HG02763 (cell line): Measurements from ENCODE around the gene INSL4.

Source experiments
- ATAC-seq: cut with Tn5 transposase; IDR thresholded peaks from one replicate; pipeline ENCODE4 v1.9.1; 2021; ENCODE audit warnings: mild to moderate bottlenecking, moderate library complexity; ENCODE audit not compliant: unreplicated experiment

INSL4 gene

DNA sequence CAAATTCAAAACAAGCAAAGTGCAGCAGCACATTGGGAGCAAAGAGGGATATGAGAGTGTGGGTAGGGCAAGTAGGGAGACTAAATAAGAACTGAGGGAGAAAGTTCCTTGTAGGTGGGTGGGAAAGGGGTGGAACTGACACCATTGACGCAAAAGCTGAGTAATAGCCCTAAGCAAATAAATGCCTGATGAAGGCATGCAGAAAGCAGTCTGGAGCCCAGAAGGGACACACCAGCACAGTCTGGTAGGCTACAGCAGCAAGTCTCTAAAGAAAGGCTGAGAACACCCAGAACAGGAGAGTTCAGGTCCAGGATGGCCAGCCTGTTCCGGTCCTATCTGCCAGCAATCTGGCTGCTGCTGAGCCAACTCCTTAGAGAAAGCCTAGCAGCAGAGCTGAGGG lies at the start of gene INSL4:
TSS of gene INSL4 (plus strand) at position 208 of the 400 bp plus-strand sequence. CDS start at position 313, 105 bp downstream.
- no peak for ATAC-seq

DNA sequence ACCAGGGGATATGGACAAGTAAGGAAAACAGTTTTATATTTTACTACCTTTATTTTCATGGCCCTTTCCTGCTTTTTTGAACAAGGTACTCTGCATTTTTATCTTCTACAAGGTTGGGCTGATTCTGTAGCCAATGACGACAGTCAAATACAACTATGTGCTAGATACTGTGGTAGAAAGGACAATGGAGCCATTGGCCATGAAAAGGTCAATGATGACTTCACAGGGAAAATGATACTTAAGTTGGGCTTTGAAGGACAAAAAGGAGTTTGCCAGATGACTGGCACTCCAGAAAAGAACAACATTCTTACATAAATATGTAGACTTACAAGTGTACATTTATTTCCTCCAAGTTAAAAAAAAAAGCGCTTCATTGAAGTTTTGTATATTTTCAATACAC lies 46.4 kb upstream of the INSL4 start:
- ATAC-seq = no peak

DNA sequence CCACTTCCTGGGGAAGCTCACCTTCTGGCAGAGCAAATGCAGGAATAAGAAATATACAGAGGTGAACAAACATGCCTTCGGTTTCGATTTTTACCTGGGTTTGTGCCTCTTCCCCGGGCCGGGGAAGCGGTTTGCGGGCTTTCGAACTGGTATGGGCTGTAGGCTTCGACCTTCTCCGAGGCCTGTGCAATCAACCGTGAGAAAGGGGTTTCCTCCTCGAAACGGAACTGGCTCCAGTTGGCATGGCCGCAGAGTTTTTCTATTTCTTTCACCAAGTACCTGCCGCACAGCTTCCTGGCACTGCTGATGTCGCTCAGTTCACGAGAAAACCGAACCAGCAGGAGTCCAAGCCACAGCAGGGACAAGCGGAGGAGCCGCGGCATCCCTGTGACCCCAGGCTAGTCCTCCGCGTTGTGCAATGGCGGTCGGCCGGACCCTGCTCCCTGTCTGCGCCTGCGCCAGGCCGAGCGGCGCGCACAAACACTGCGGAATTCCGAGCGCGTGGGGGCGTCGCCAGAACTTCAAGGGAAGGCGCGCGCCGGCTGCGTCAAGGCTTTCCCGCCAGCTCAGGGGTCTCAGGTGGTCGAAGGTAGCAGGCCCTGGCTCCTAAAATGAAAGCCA lies 45.9 kb upstream of the INSL4 start, which contains the start of gene INSL6:
TSS of gene INSL6 (minus strand) at position 420 of the 621 bp plus-strand sequence. CDS start at position 383, 37 bp downstream.
- ATAC-seq = no peak

DNA sequence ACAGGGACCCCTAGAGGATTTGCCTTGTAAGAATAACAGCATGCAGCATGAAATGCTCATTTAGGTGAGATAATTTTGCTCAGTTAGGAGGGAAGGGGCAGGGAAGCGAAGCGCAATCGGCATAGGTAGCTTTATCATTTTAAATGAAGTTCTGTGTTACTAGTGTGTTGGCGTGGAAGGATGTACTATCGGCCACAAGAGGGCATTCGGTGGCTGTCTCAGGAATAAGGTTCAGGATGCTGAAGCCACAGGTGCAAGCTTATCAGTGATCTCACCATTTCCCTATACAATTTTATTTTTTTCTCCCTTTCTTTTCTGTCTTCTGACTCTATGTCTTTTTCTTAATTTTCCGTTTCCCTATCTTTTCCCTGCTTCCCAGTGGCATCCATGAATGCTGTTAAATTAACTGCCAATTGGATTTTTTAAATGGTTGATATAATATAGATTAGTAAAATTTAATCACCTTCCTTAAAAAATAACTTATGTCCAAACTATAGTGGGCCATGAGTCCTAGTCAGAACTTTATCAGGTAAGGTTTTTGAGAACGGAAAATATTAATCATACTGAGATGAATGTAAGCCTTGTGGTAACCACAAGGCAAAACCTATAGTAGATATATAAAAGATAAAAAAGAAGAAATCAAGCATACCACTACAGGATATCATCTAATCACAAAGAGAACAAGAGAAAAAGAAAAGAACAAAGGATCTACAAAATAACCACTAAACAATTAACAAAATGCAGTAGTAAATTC lies 44.6 kb upstream of the INSL4 start:
- no peak for ATAC-seq

DNA sequence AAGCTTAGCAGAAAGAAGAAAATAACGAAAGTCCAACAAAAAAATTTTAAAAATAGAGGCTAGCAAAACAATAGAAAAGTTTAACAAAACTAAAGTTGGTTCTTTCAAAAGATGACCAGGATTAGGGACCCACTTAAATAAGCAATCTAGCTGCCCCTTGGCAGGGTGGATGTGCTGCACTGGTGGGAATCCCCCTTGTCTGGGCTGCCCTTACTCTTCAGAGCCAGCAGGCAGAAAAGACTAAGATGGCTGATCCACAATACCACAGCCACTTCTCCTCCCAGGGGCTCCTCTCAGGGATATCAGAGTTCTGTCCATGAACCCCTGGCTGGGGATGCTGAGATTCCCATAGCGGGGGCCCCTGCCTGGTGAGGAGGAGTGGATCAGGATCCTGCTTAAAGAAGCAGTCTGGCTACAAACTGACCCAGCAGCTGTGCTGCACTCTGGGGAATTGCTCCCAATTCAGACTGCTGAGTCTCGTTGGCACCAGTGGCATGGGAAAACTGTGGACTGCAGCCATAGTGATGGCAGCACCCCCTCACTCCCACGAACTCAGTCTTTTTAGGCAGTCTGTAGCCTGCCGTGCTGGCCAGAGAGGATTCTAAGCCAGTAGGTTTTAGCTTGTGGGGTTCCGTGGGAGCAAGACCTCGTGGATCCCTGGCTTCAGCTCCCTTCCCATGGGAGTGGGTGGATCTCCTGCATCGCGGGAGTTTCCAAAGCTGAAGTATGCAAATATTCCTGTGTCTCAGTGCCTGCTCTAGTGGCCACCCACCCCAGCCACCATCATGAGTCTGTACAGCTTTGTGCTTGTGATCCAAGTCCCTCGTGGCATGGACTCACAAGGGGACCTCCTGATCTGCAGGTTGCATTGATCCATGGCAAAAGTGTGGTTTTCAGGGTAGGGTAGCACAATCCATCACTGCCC lies 42.9 kb upstream of the INSL4 start:
- ATAC-seq = no peak

DNA sequence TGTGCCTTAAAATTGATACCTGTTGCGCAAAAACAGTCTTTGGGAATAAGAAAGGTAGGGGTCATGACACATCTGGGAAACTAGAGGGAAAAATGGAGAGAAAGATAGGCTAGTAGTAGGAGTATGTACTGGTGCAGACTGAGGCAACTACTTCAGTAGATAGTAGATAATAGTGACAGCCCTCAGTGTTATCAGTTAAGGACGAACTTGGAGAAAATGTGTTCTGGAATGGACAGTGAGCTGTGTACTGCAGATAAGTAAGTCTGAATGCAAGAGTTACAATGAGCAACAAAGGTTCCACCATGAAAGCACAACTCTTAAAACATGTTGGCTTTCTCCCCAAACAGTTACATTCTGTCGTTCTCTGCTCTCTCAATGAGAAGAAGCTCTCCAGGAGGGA lies 39.2 kb upstream of the INSL4 start:
- no peak for ATAC-seq

DNA sequence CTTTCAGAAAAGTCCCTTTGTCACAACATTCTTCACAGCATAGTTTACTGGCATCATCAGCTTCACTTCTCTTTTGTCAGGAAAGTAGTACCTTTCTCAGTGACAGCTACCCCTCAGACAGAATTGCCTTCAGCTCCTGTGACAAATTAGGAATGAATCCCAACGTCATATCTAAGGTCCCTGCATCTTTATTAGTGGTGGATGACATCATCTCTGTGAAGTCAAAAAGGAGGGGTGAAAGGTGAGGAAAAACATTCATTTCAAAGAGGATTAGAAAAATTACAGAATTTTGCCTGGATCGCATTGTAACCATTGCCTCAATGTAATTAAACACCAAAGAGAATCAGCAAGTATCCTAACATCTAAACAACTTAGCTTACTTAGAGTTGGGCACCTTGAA lies 37.9 kb upstream of the INSL4 start:
- ATAC-seq = no peak

DNA sequence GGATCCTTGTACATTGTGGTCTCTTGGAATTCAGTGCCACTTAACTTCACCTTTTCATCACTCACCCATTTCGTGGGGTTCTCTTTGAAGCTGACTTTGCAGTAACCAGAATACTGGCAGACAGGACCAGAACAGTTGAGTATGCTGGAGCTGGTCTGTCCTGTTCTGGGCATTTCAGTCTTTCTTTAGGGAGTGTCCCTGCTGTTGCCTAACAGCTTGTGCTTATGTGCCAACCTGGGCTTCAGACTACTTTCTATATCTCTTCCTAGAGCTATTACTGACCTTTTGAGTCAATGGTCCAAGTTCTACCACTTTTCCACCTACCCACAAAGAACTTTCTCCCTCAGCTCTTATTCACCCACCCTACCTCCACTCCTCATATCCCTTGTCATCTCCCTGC lies 35.8 kb upstream of the INSL4 start:
- ATAC-seq = no peak

DNA sequence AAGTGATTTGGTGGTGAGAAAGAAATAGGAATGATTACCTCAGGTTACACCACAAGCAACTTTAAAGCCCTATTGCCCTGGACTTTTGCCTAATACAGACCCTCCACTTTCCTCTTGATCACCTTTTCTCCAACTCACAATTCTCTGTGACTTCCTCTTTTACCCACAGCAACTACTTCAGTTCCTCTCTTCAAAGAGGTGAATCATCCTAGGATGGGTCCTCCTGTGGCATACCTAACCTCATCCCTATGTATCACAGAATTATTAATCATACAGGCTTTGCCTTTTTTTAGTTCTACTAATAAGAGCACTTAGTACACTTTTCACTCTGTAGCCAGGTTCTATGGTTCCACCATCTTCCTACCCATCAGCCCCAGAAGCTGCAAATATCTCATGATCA lies 26.1 kb upstream of the INSL4 start:
- no peak for ATAC-seq

DNA sequence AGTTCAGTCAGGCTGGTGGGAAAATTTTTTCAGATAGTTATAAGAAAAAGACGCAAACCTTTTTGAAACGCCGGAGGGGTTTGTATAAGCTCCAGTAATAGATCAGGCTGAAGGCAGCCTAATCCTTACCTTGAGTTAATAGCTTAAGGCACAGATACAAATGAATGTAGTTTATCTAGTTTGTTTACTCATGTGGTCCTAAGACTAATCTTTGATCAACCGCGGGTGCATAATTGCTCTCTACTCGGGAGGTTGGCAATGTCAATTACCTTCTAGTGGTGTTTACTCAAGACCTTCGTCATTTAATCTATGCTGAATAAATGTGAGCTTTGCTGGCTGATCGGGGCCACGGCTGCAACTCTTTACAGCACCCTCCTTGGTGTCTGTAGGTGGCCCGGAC lies 665 bp upstream of the INSL4 start:
- ATAC-seq = no peak

DNA sequence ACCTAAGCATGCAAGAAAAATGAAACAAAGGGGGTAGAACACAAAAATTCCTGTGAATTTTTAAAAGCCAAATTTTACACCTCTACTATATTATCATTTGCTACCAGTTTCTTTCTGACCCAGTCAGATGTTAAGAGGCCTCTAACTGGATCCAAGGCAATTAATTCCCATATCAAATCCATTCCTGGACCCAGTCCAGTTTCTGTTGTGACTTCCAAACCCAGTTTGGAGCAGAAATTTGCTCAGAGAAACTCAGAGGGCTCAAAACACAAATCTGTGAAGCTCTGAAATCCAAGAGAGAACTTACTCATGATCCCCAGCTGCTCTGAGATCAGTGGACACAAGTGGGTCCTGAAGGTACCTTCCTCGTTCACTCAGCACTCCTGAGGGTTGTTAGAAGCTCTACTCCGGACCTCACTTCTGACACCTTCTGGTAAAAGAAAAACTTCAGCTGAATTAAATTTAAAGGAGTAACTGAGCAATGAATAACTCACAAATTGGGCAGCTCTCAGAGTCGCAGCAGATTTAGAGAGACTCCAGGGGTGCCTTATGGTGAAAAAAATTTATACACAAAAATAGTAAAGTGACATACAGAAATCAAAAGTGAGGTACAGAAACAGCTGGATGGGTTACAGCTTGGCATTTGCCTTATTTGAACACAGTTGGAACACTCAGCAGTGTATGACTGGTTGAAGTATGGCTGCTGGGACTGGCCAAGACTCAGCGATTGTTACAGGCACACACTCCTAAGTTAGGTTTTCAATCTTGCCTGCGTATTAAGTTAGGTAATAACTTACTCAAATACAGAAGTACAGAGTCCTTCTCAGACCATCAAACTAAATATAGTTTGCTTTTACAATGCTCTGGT lies 32.4 kb downstream of the INSL4 start:
- ATAC-seq = no peak

DNA sequence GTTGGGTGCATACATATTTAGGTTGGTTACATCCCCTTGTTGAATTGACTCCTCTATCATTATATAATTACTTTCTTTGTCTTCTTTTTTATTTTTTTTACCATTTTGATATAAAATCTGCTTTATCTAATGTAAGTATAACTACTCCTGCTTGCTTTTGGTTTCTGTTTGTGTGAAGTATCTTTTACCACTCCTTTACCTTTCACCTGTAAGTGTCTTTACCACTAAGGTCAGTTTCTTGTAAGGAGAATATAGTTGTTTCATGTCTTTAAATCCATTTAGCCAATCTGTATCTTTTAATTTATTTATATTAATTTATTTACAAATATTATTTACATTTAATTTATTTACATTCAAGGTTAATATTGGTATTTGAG lies 33.0 kb downstream of the INSL4 start:
- no peak for ATAC-seq

DNA sequence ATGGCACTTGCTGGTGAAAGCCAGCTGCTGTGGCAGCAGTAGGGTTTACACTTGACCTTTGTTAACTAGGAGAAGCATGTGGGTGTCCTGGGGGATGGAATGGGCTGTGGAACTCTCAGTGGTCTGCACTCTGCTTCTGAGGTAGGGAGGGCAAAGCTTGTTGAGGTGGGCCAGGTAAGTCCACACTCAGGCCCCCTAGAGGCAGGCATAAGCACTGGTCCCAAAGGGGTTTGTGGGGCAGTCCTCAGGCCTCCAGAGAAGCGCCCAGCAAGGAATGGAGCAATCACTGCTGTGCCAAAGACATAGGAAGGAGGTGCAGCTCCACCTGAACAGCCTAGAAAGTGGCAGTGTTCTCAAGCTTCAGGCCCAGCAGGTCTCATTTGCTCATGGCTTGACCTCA lies 34.7 kb downstream of the INSL4 start:
- no peak for ATAC-seq

DNA sequence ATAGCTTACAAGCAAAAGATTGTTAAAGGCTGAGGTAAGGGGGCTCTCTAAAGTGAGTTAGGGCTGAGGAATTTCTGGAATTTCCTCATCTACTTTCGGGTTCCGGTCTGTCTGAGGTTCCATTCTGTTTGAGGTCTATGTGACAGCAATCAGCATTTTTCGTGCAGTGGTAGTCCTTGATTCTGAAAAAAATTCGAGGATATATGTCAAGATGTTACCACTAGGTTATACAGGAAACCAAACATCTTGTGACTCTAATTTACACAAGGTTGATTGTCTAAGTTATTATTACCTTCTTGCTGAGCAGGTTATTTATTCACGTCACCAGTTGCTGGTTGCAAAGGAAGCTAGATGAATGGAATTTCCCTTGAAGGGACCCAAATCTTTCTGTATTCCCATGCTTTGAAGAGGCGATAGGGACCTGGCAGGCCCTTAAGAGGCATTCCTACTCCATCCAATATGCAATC lies 38.1 kb downstream of the INSL4 start:
- ATAC-seq = no peak

DNA sequence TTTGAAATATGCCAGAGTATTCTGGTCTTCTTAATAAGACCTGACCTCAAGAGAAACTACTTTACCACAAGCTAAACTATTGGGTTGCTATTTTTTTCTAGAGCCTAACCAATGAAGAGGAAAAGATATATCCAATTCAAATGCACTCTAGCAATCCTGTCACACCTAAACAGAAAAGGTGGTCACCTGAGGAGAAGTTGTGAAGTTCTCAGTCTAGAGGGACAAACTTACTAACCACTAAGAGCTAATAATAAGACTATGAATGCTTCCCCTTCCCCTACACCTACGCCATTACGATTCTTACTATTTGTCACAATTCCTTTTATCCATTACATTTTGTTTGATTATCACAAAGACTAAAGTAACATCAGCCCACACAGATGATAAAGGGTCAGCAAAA lies 43.6 kb downstream of the INSL4 start:
- no peak for ATAC-seq

DNA sequence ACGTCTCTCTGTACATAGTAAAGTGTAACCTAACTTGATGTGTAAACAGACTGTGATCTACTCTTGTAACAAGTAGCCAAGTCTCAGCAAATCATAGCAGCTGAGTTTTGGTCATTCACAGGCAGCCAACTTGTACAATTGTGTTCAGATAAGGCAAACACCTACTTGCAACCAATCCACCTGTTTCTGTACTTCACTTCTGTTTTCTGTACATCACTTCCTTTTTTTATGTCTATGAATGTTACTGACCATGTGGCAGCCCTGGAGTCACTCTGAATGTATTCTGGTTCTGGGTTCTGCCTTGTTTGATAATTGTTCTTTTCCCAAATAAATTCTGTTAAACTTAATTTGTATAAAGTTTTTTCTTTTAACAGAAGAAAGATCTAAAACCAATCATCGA lies 47.3 kb downstream of the INSL4 start:
- ATAC-seq = no peak
